Loucy (cell line): Measurements from ENCODE around the gene NID2.

Experiments
- CTCF ChIP-seq: fragments of 200-600 bp; sonication (generic); conservative IDR thresholded peaks from 2 replicates; pipeline ENCODE4 v1.5.1; 2014; ENCODE audit warnings: mild to moderate bottlenecking, antibody characterized with exemption, low read length
- EZH2phosphoT487 ChIP-seq: fragments of 200-600 bp; IDR thresholded peaks from 2 replicates; pipeline ENCODE4 v1.6.1; 2018; ENCODE audit warnings: antibody characterized with exemption, mild to moderate bottlenecking, moderate library complexity, borderline replicate concordance

DNA sequence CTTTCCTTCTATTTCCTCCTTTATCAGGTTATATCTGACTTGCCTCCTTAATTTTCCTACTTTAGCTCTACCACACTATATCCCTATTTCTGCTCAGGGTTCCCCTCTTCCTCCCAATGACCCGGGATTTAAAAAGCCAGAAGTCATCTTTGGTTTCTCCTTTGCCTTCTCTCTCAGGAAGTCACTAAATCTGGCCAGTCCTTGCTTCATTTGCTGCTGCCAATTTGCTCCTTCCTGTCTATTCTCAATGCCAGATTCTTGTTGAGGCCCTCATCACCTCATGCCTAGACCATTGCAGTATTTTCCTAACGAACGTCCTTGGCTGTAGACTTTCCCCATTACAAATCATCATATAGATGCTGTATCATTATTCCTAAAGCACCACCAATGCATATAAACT lies 26.5 kb upstream of the NID2 start:
- TF ChIP-seq CTCF, result no peak
- no peak for TF ChIP-seq EZH2phosphoT487
